Transverse colon (tissue), 4 donors: ENCODE measurements around the gene SLC39A11. TPM values are rescaled to one million over a fixed set of nuclear protein-coding genes. Genes with fewer than 3 reads are reported as not detected.

Source experiments
- DNase-seq: peaks from one replicate; pipeline ENCODE4 v3.0.0-alpha.2; 2019
- H3K27ac ChIP-seq, 4 donors: fragments of 200-600 bp; sonication (generic); 2 replicates each; pipeline ENCODE4 v1.5.1; 2016 to 2018; ENCODE audit warnings: inconsistent platforms in 4 of 4
- H3K27me3 ChIP-seq: fragments of 200-600 bp; sonication (generic); 2 replicates; pipeline ENCODE4 v1.5.1; 2017; ENCODE audit warnings: inconsistent platforms
- H3K36me3 ChIP-seq, 4 donors: fragments of 200-600 bp; sonication (generic); 2 replicates each; pipeline ENCODE4 v1.5.1; 2017 to 2019; ENCODE audit warnings: inconsistent platforms in 4 of 4
- H3K4me1 ChIP-seq, 4 donors: fragments of 200-600 bp; sonication (generic); 2 replicates each; pipeline ENCODE4 v1.5.1; 2017 to 2020; ENCODE audit warnings: inconsistent platforms in 4 of 4
- H3K4me3 ChIP-seq, 4 donors: fragments of 200-600 bp; sonication (generic); 1 replicate in 1 of 4; 2 replicates in 3 of 4; pipeline versions ENCODE4 v1.5.1 to v1.6.1; 2017 to 2019; ENCODE audit warnings: inconsistent platforms in 4 of 4
- H3K9me3 ChIP-seq, 2 donors: fragments of 200-600 bp; sonication (generic); 2 replicates each; pipeline ENCODE4 v1.5.1; 2017 to 2019; ENCODE audit warnings: inconsistent platforms in 2 of 2
- CTCF ChIP-seq, 5 experiments: fragments of 200-600 bp in 3 of 5; fragments of 450-650 bp in 2 of 5; sonication (generic) in 3 of 5; IDR thresholded peaks; 1 replicate in 2 of 5; 2 replicates in 3 of 5; pipeline ENCODE4 v1.5.1; 2016 to 2017; ENCODE audit warnings: antibody characterized with exemption in 5 of 5, inconsistent platforms in 3 of 5, mild to moderate bottlenecking in 2 of 5, moderate library complexity in 1 of 5
- EP300 ChIP-seq: sonication (generic); formaldehyde crosslinking; IDR thresholded peaks from one replicate; pipeline ENCODE4 v1.6.1; 2017; ENCODE audit warnings: antibody characterized with exemption, low read depth
- POLR2A ChIP-seq: fragments of 450-650 bp; IDR thresholded peaks from one replicate; pipeline ENCODE4 v1.6.1; 2016; ENCODE audit warnings: antibody characterized with exemption, mild to moderate bottlenecking, moderate library complexity
- POLR2AphosphoS5 ChIP-seq, 3 donors: sonication (generic); formaldehyde crosslinking; IDR thresholded peaks; one replicate each; pipeline ENCODE4 v1.6.1; 2016; ENCODE audit warnings: antibody characterized with exemption in 3 of 3
- WGBS, 2 donors: methylation state at CpG; one replicate each; pipeline ENCODE4 v1.1.5; 2018; ENCODE audit warnings: low coverage in 1 of 2; 5-methylcytosine and 5-hydroxymethylcytosine counted together
- in situ Hi-C, 4 donors: fragments of 200-750 bp; cut with MboI; loops; one replicate each; pipeline versions ENCODE4 v1.15.0 to v1.15.1; 2017; ENCODE audit warnings: low sequenced_read_pairs in 3 of 4, low pct_ligation_motif_present in 1 of 4, low pct_unique_long_range_greater_than_20kb in 1 of 4
- intact Hi-C: fragments of 100-400 bp; cut with DNase I; formaldehyde crosslinking; loops from one replicate; pipeline ENCODE4 v1.15.1; 2023; ENCODE audit warnings: low total_unique reads
- total RNA-seq, 4 donors: library from RNA; depleted of rRNA; stranded (reverse); fragments of >200 nt; gene quantifications; one replicate each; pipeline ENCODE4 v1.1.0, GENCODE V29; 2016

Gene SLC39A11
- total RNA-seq, 4 donors from 2014 or later = 20.7 to 49.7 (median 33.3) TPM

GRCh38 chr17:72661945-72662826 is 430.3 kb downstream of the SLC39A11 start:
- Histone ChIP-seq H3K4me1 (no peaks in the 10 kb centered on the region), H3K27me3 (no peaks in the 10 kb centered on the region), H3K27ac (no peak overlapping the region), H3K4me3 (no peak overlapping the region), H3K9me3 (no peaks in the 10 kb centered on the region), H3K36me3 (no peaks in the 10 kb centered on the region)
- in situ Hi-C loops (no loop called here), intact Hi-C loops (no loop called here)
- WGBS, 2 donors = 67% methylated on average over 3 of the region's 3 CpGs; no CpG with 5 or more reads in 1 of the 2 donors
- no peak for DNase-seq
- TF ChIP-seq POLR2A (no peak), EP300 (no peak), CTCF (IDR thresholded peaks at IDR 0.05) (no peak), POLR2AphosphoS5 (IDR thresholded peaks at IDR 0.05) (no peak)

- 60 to 74% methylated on average over 1 to 19 of the region's 21 CpGs for WGBS, 2 donors
- no peak for DNase-seq
- intact Hi-C loops = no loop called here
Measured at GRCh38 chr17:72661116-72661944, 431.2 kb downstream of the SLC39A11 start.

GRCh38 chr17:72660274-72661115 is 432.0 kb downstream of the SLC39A11 start:
- TF ChIP-seq CTCF (IDR thresholded peaks at IDR 0.05) (no peak), EP300 (no peak), POLR2AphosphoS5 (IDR thresholded peaks at IDR 0.05) (no peak), POLR2A (no peak)
- intact Hi-C loops (no loop called here), in situ Hi-C loops (no loop called here)
- no peaks in the 10 kb centered on the region for H3K36me3 ChIP-seq
- H3K9me3 ChIP-seq = no peaks in the 10 kb centered on the region
- WGBS, 2 donors = 83 to 100% methylated on average over 5 to 19 of the region's 20 CpGs
- H3K4me3 ChIP-seq = no peak overlapping the region
- no peaks in the 10 kb centered on the region for H3K27me3 ChIP-seq
- no peak for DNase-seq
- H3K4me1 ChIP-seq = no peaks in the 10 kb centered on the region
- no peak overlapping the region for H3K27ac ChIP-seq

More at GRCh38 chr17:72661116-72661944, 431.2 kb downstream of the SLC39A11 start:
- no peak overlapping the region for H3K27ac ChIP-seq
- H3K27me3 ChIP-seq = no peaks in the 10 kb centered on the region
- no peaks in the 10 kb centered on the region for H3K4me1 ChIP-seq
- H3K36me3 ChIP-seq = no peaks in the 10 kb centered on the region
- in situ Hi-C loops = no loop called here
- no peak for TF ChIP-seq EP300
- TF ChIP-seq POLR2AphosphoS5 (IDR thresholded peaks at IDR 0.05) = no peak
- no peak for TF ChIP-seq POLR2A
- TF ChIP-seq CTCF (IDR thresholded peaks at IDR 0.05) = no peak
- H3K4me3 ChIP-seq = no peak overlapping the region
- H3K9me3 ChIP-seq = no peaks in the 10 kb centered on the region
